Tibial nerve (tissue), 4 donors: ENCODE results near the gene RNFT1. TPM values are rescaled to one million over a fixed set of nuclear protein-coding genes. Genes with fewer than 3 reads are reported as not detected.
A peak's percentile ranks its signal among the peaks of the same experiment; 100 is the strongest.
"Not testable (repeated sequence)": the region's sequence is repeated elsewhere in the genome, so short reads cannot be mapped to it uniquely, and the experiment has no call there.

Experiments
- DNase-seq, 2 donors: peaks; one replicate each; pipeline ENCODE4 v3.0.0-alpha.2; 2019; ENCODE audit warnings: low spot score in 2 of 2
- H3K27ac ChIP-seq, 4 donors: fragments of 200-600 bp; sonication (generic) in 3 of 4; one replicate each; pipeline ENCODE4 v1.5.1; 2017 to 2019; ENCODE audit warnings: mild to moderate bottlenecking in 1 of 4
- H3K27me3 ChIP-seq, 2 donors: fragments of 200-600 bp; sonication (generic) in 1 of 2; one replicate each; pipeline versions ENCODE4 v1.5.1 to v1.6.0; 2017 to 2019
- H3K36me3 ChIP-seq, 3 donors: fragments of 200-600 bp; sonication (generic); one replicate each; pipeline ENCODE4 v1.5.1; 2018 to 2019
- H3K4me1 ChIP-seq, 4 donors: fragments of 200-600 bp; sonication (generic) in 3 of 4; one replicate each; pipeline ENCODE4 v1.5.1; 2017 to 2019
- H3K4me3 ChIP-seq, 4 donors: fragments of 200-600 bp; sonication (generic) in 3 of 4; one replicate each; pipeline ENCODE4 v1.5.1; 2017 to 2019; ENCODE audit warnings: mild to moderate bottlenecking in 1 of 4, moderate library complexity in 1 of 4
- H3K9me3 ChIP-seq, 4 donors: fragments of 200-600 bp; sonication (generic) in 3 of 4; one replicate each; pipeline ENCODE4 v1.5.1; 2017 to 2019
- EP300 ChIP-seq, 2 donors: sonication (generic); formaldehyde crosslinking; IDR thresholded peaks; one replicate each; pipeline ENCODE4 v1.6.1; 2017; ENCODE audit warnings: antibody characterized with exemption in 2 of 2, mild to moderate bottlenecking in 1 of 2
- POLR2A ChIP-seq, 2 donors: fragments of 450-650 bp; IDR thresholded peaks; one replicate each; pipeline ENCODE4 v1.6.1; 2017; ENCODE audit warnings: antibody characterized with exemption in 2 of 2, mild to moderate bottlenecking in 2 of 2, moderate library complexity in 2 of 2
- WGBS, 2 donors: methylation state at CpG; one replicate each; pipeline ENCODE4 v1.1.5; 2018; 5-methylcytosine and 5-hydroxymethylcytosine counted together
- total RNA-seq, 4 donors: library from RNA; depleted of rRNA; stranded (reverse); fragments of >200 nt; gene quantifications; one replicate each; pipeline ENCODE4 v1.1.0, GENCODE V29; 2016
- TF ChIP-seq, protein P1 (sequence below), 5 experiments: fragments of 200-600 bp in 3 of 5; fragments of 450-650 bp in 2 of 5; sonication (generic) in 3 of 5; IDR thresholded peaks; one replicate each; pipeline ENCODE4 v1.5.1; 2016 to 2019; ENCODE audit warnings: antibody characterized with exemption in 5 of 5, mild to moderate bottlenecking in 3 of 5, moderate library complexity in 2 of 5

The RNFT1 gene
- total RNA-seq, 4 donors from 2014 or later, result 7.3 to 18.4 (median 10.9) TPM

DNA sequence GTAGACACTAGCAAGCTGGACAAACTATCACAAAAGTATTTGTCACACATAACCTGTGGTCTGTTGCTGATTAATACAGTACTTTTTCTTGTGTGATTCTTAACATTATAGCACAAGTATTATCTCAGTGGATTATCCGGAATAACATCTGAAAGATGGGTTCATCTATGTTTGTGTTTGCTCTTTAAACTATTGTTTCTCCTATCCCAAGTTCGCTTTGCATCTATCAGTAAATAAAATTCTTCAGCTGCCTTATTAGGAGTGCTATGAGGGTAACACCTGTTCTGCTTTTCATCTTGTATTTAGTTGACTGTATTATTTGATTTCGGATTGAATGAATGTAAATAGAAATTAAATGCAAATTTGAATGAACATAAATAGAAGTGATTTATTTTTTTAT lies 14.5 kb downstream of the RNFT1 start:
- peaks cover 3 to 49% (median 8%) of the 10 kb centered on the region in 3 donors for H3K36me3 ChIP-seq

DNA sequence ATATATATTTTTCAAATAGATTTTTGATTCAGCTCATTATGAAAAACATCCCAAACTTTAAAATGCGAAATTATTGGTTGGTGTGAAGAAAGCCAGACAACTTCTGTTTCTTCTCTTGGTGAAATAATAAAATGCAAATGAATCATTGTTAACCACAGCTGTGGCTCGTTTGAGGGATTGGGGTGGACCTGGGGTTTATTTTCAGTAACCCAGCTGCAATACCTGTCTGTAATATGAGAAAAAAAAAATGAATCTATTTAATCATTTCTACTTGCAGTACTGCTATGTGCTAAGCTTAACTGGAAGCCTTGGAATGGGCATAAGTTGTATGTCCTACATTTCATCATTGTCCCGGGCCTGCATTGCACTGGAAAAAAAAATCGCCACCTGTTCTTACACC lies 17.2 kb downstream of the RNFT1 start:
- not testable (repeated sequence) for H3K4me1 ChIP-seq, DNase-seq, H3K4me3 ChIP-seq, H3K9me3 ChIP-seq, H3K27ac ChIP-seq, H3K27me3 ChIP-seq
- H3K36me3 ChIP-seq, result peaks cover 3 to 74% (median 8%) of the 10 kb centered on the region in 3 donors
- WGBS, 2 donors, result 77 to 79% methylated on average over 4 of the region's 4 CpGs

More for the DNA sequence above, 14.5 kb downstream of the RNFT1 start:
- Histone ChIP-seq H3K4me3 (no peak overlapping the region), H3K27ac (no peak overlapping the region), H3K27me3 (no peaks in the 10 kb centered on the region), H3K4me1 (no peaks in the 10 kb centered on the region), H3K9me3 (no peaks in the 10 kb centered on the region)
- WGBS, 2 donors, result 89 to 92% methylated on average over 3 of the region's 3 CpGs
- no peak for DNase-seq
- TF ChIP-seq POLR2A (IDR thresholded peaks at IDR 0.05) (no peak), EP300 (IDR thresholded peaks at IDR 0.05) (no peak)
- TF ChIP-seq, protein P1, sequence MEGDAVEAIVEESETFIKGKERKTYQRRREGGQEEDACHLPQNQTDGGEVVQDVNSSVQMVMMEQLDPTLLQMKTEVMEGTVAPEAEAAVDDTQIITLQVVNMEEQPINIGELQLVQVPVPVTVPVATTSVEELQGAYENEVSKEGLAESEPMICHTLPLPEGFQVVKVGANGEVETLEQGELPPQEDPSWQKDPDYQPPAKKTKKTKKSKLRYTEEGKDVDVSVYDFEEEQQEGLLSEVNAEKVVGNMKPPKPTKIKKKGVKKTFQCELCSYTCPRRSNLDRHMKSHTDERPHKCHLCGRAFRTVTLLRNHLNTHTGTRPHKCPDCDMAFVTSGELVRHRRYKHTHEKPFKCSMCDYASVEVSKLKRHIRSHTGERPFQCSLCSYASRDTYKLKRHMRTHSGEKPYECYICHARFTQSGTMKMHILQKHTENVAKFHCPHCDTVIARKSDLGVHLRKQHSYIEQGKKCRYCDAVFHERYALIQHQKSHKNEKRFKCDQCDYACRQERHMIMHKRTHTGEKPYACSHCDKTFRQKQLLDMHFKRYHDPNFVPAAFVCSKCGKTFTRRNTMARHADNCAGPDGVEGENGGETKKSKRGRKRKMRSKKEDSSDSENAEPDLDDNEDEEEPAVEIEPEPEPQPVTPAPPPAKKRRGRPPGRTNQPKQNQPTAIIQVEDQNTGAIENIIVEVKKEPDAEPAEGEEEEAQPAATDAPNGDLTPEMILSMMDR (IDR thresholded peaks at IDR 0.05), result no peak

DNA sequence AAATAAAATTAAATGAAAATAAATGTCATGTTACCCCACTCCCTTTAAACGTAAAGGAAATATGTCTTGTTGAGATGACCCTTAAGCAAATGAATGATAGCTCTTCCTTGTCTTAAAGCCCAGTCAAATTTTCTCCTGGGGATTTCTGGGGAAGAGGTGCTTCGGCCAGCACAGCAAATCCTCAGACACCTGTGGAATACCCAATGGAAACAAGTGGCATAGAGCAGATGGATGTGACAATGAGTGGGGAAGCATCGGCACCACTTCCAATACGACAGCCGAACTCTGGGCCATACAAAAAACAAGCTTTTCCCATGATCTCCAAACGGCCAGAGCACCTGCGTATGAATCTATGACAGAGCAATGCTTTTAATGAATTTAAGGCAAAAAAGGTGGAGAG lies 18.1 kb downstream of the RNFT1 start:
- not testable (repeated sequence) for DNase-seq, H3K27ac ChIP-seq, H3K4me3 ChIP-seq, H3K27me3 ChIP-seq, H3K4me1 ChIP-seq, H3K9me3 ChIP-seq
- WGBS, 2 donors, result 84 to 89% methylated on average over 7 of the region's 7 CpGs
- peaks cover 3 to 77% (median 8%) of the 10 kb centered on the region in 3 donors for H3K36me3 ChIP-seq

DNA sequence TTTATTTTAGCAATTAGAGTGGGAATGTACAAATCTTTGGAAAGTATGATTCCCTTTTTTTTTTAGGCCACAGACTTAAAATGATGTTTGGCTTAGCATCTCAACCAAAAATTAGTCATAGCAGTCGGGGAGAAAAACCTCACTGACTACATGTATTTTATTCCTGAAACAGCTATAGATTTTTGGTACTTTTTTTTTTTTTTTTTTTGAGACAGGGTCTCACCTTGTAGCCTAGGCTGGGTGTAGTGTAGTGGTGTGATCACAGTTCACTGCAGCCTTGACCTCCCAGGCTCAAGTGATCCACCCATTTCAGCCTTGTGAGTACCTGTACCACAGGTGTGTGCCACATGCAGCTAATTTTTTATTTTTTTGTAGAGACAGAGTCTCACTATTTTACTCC lies 23.4 kb downstream of the RNFT1 start:
- no peak overlapping the region for H3K27ac ChIP-seq
- no peaks in the 10 kb centered on the region for H3K27me3 ChIP-seq
- DNase-seq, result no peak
- TF ChIP-seq POLR2A (IDR thresholded peaks at IDR 0.05), result no peak
- no peak for TF ChIP-seq EP300 (IDR thresholded peaks at IDR 0.05)
- TF ChIP-seq, protein P1 (IDR thresholded peaks at IDR 0.05), result no peak
- H3K36me3 ChIP-seq, result peaks cover 0 to 92% (median 8%) of the 10 kb centered on the region in 3 donors
- H3K4me1 ChIP-seq, result no peaks in the 10 kb centered on the region
- 90 to 91% methylated on average over 1 of the region's 1 CpG for WGBS, 2 donors
- H3K9me3 ChIP-seq, result no peaks in the 10 kb centered on the region
- no peak overlapping the region for H3K4me3 ChIP-seq

DNA sequence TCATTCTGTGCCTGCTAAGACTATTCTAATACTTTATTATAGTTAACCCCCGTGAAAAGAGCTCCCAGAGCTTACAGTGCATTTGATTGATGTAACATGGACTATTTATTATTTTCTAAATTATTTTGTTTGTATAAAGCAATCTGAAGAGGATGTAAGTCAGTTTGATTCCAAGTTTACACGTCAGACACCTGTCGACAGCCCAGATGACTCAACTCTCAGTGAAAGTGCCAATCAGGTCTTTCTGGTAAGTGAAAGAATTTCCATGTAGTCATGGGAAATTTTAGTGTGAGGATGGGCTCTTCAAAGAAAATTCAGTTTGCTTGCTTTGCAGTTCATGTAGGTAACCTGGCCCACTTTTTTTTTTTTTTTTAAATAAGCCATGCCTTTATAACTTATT lies 23.8 kb downstream of the RNFT1 start:
- H3K27ac ChIP-seq, H3K27me3 ChIP-seq, H3K9me3 ChIP-seq, H3K4me1 ChIP-seq, H3K4me3 ChIP-seq, DNase-seq: not testable (repeated sequence)
- peaks cover 2 to 92% (median 4%) of the 10 kb centered on the region in 3 donors for H3K36me3 ChIP-seq
- WGBS, 2 donors, result 84 to 92% methylated on average over 3 of the region's 3 CpGs

DNA sequence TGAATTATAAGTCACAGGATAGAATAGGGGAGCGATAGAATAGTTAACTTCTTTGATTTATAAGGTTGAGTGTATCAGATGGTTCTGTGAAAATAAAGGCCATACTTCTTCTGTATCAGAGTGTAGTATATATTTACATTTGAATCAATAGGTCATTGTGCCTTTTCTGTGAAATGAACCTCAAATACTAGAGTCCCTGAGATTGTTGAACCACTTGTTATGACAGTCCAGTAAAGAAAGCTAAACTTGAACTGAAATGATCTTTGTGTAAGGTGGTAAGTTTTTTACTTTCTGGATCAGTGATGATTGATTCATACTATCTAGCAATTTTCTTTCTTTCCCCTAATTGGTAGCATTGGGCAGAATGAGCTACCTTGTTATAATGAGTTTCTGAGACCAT lies 31.2 kb downstream of the RNFT1 start:
- not testable (repeated sequence) for H3K27ac ChIP-seq, H3K4me3 ChIP-seq, DNase-seq, H3K27me3 ChIP-seq, H3K4me1 ChIP-seq, H3K9me3 ChIP-seq
- H3K36me3 ChIP-seq, result peaks cover 0 to 99% (median 22%) of the 10 kb centered on the region in 3 donors
- WGBS, 2 donors, result 81 to 85% methylated on average over 1 of the region's 1 CpG

DNA sequence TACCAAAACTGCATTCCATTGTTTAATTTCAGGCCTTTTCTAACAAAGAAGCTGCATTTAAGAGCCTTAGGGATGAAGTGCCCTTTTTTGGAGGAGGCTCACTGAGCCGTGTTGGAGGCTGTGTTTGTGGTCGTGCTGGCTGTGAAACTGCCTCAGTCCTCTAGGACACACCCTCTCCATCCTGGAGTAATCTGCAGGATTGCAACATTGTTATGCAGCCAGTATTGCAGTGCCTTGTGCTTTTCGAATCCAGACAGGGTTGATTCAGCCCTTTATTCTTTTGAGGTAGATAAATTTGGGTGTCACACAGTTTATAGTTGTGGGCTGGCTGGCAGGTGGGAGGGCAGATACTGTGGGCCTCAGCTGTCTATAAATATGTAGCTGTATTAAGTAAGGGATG lies 33.8 kb downstream of the RNFT1 start:
- H3K9me3 ChIP-seq, H3K27ac ChIP-seq, H3K27me3 ChIP-seq, H3K4me1 ChIP-seq, H3K4me3 ChIP-seq: not testable (repeated sequence)
- WGBS, 2 donors, result 46 to 57% methylated on average over 3 of the region's 3 CpGs
- H3K36me3 ChIP-seq, result peaks cover 0 to 99% (median 35%) of the 10 kb centered on the region in 3 donors
- peak in 1 of 2 donors; percentile 8 for DNase-seq

DNA sequence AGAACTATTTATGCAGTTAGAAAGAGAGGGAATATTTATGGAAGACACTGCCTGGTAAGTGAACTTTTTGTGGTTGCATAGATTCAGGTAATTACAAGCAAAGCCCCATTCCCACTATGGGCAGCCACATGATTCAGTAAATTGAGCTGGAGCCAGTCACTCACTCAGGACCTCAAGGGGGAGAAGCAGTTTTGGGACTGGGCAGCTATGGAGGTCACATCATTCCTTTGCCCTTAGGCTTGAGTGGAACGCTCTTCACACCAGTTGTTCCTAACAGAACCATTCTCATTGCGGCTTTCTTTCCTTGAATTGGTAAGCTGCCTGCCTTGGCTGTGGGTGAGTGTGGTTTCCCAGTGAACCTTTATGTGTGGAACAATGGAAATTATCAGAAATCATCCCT lies 34.4 kb downstream of the RNFT1 start:
- not testable (repeated sequence) for H3K27ac ChIP-seq, H3K4me1 ChIP-seq, H3K9me3 ChIP-seq, H3K27me3 ChIP-seq, H3K4me3 ChIP-seq, DNase-seq
- peaks cover 0 to 99% (median 32%) of the 10 kb centered on the region in 3 donors for H3K36me3 ChIP-seq
- WGBS, 2 donors, result 97% methylated on average over 2 of the region's 2 CpGs

DNA sequence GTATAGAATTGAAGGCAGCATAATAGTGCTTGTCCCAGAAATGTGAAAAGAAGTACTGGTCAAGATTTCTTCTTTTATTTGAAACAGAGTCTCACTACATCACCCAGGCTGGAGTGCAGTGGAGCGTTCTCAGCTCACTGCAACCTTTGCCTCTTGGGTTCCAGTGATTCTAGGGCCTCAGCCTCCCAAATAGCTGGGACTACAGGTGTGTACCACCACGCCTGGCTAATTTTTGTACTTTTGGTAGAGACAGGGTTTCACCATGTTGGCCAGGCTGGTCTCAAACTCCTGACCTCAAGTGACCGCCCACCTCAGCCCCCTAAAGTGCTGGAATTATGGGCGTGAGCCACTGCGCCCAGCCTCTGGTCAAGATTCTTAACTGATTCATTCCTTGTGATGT lies 43.9 kb downstream of the RNFT1 start:
- H3K36me3 ChIP-seq, result peaks cover 0 to 95% (median 5%) of the 10 kb centered on the region in 3 donors
- not testable (repeated sequence) for DNase-seq
- 95% methylated on average over 5 of the region's 5 CpGs for WGBS, 2 donors

More for the DNA sequence above, 43.9 kb downstream of the RNFT1 start:
- H3K9me3 ChIP-seq, H3K27ac ChIP-seq, H3K4me3 ChIP-seq, H3K27me3 ChIP-seq, H3K4me1 ChIP-seq: not testable (repeated sequence)
